ENCODE results near the gene RALGPS1. TPM values are rescaled to one million over a fixed set of nuclear protein-coding genes. Genes with fewer than 3 reads are reported as not detected.

The RALGPS1 gene
- polyA plus RNA-seq, 1 experiment = 1.7 TPM

DNA sequence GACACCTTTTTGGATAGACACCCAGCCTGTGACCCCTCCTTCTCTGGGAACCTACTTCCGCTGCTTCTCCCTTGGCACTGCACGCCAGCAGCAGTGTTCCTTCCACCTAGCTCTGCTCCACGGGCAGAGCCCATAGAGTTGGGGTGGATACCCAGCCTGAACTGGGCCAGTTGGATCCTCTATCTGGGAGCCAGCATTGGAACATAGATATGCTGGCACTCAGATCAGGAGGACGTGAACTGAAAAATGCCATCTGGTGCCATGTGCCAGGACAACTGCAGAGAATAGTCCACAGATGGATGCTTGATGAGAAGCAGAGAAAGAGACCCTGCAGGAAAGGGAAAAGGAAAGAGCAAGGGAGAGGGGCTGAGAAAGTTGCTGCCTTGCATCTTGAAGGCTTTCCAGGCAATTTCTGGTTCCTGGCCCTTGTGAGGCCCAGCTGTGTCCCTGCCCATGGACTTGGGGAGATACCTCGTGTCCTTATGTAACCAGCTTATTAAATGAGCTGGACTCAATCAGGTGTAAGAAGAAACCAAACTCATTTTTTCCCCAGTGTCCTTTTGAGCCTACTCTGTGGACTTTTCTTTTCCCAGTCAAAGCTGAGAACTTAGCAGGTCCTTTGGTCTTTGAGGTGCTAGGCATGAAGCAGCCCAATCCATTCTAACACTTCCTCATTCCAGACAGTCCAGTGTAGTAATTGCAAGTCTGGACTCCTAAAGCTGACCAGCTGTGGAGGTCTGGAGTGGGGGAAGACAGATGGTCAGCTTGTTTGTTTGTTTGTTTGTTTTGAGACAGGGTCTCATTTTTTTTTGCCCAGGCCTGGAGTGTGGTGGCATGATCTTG, 168.8 kb downstream of the RALGPS1 start:
- ChIA-PET POLR2A (no interaction called here), CTCF (interaction anchor here (0.9 to 1.0 kb wide), 2 partner anchors 21 to 115 kb away, joined by 4 read pairs; no protein-coding TSS in a partner anchor)
- no peak overlapping the region for H3K4me3 ChIP-seq (ENCODE audit: low read depth, low read length)
- no peaks in the 10 kb centered on the region; the same call in 1 of the 2 replicates for H3K36me3 ChIP-seq (ENCODE audit: control insufficient read depth, insufficient read depth, low read length)
- no peaks in the 10 kb centered on the region; the same call in none of the 2 replicates for H3K27me3 ChIP-seq (ENCODE audit: control insufficient read depth, insufficient read depth, low read length)
- DNase-seq (ENCODE audit: low read depth) = no peak
- TF ChIP-seq, protein P1, sequence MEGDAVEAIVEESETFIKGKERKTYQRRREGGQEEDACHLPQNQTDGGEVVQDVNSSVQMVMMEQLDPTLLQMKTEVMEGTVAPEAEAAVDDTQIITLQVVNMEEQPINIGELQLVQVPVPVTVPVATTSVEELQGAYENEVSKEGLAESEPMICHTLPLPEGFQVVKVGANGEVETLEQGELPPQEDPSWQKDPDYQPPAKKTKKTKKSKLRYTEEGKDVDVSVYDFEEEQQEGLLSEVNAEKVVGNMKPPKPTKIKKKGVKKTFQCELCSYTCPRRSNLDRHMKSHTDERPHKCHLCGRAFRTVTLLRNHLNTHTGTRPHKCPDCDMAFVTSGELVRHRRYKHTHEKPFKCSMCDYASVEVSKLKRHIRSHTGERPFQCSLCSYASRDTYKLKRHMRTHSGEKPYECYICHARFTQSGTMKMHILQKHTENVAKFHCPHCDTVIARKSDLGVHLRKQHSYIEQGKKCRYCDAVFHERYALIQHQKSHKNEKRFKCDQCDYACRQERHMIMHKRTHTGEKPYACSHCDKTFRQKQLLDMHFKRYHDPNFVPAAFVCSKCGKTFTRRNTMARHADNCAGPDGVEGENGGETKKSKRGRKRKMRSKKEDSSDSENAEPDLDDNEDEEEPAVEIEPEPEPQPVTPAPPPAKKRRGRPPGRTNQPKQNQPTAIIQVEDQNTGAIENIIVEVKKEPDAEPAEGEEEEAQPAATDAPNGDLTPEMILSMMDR (IDR thresholded peaks at IDR 0.05; ENCODE audit: insufficient read depth, low read depth, low read length) = no peak

DNA sequence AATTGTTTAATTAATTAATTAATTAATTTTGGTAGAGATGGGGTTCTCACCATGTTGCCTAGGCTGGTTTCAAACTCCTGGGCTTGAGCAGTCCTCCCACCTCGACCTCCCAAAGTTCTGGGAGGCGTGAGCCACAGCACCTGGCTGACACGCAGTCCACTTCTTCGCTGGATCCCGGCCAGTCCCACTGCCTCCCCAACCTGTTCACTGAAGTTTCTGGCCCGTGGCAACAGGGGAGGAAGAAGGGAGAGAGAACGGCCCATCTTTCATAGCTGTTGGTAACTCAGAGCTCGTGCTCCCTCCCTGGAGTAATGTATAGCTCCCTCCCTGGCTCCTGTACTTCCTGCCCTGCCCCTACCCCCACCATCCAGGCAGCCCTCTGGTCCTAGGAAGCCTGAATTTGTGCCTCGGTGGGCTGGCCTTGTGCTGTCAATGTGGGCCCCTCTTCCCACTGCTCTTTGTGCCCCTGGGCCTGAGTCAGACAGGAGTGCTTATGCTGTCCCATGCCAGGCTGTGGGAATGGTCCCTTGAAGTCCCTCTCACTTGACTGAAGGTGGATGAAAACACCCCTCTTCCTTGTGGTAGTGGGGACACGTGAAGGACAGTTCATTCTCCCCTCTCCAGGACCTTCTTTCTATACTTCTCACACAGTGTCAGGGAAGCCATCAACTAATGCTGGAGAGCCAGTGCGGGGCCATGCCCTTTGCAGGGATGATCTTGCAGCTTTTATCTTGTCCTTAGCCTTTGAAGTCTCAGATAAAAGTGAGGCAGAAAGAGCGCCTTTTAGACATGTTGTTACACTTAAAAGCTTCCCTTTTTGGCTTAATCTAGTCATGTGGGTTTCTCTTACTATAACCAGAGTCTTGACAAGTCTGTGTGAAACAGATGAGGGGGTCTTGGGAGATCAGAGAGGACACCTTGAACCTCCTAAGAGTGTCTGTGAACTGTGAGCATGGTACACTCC, 169.8 kb downstream of the RALGPS1 start:
- POLR2A ChIA-PET = no interaction called here
- H3K4me3 ChIP-seq (ENCODE audit: low read depth, low read length) = no peak overlapping the region

DNA sequence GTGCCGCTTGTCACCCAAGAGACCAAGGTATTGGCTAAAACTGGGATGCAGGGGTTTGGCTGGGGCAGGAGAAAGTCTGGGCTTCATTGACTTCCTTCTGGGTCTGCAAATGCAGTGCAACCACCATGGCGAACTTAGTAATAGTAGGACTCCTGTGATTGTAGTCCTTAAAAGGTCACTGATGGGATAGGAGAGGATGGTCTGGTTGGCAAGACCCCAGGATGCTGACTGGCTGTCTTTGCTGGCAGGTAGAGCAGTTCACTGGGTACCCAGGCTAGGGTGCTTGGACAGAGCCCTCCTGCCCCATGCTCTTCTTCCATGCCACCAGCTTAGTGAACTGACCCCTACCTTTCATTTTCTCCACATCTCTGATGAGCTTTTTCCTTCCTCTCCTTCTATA, 170.6 kb downstream of the RALGPS1 start:
- ChIA-PET POLR2A (no interaction called here), CTCF (no interaction called here)
- TF ChIP-seq, protein P1 (IDR thresholded peaks at IDR 0.05; ENCODE audit: insufficient read depth, low read depth, low read length) = no peak
- Histone ChIP-seq H3K36me3 (ENCODE audit: control insufficient read depth, insufficient read depth, low read length) (peaks cover 2% of the 10 kb centered on the region), H3K4me3 (ENCODE audit: low read depth, low read length) (no peak overlapping the region), H3K27me3 (ENCODE audit: control insufficient read depth, insufficient read depth, low read length) (no peaks in the 10 kb centered on the region; the same call in none of the 2 replicates)
- no peak for DNase-seq (ENCODE audit: low read depth)

More for the DNA sequence above, 169.8 kb downstream of the RALGPS1 start:
- no peak for DNase-seq (ENCODE audit: low read depth)
- TF ChIP-seq, protein P1 (IDR thresholded peaks at IDR 0.05; ENCODE audit: insufficient read depth, low read depth, low read length) = no peak
- no peaks in the 10 kb centered on the region; the same call in 1 of the 2 replicates for H3K36me3 ChIP-seq (ENCODE audit: control insufficient read depth, insufficient read depth, low read length)
- CTCF ChIA-PET = interaction anchor here (0.9 to 1.0 kb wide), 2 partner anchors 20 to 114 kb away, joined by 4 read pairs; no protein-coding TSS in a partner anchor
- H3K27me3 ChIP-seq (ENCODE audit: control insufficient read depth, insufficient read depth, low read length) = no peaks in the 10 kb centered on the region; the same call in none of the 2 replicates

DNA sequence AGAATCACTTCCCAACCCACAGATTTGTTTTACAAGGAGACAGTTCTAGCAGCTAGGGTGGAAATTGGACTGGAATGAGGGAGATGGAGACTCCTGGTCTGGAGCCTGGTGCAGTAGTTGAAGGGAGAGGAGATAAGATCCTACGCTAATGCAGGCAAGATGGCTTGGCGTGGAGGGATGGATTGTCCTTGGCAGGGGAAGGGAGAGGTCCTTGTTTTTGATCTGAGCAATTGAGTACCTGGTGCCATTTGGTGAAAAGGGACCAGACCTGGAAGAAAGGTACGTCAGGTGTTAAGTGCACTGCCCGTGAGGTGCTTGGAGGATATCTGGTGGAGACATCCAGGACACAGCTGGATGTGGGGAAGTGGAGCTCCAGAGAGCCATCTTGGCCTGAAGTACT, 172.2 kb downstream of the RALGPS1 start:
- CTCF ChIA-PET = interaction anchor here (1.0 kb wide), 1 partner anchor 10 kb away, joined by 3 read pairs; no protein-coding TSS in a partner anchor

More for the DNA sequence above, 172.2 kb downstream of the RALGPS1 start:
- Histone ChIP-seq H3K27me3 (ENCODE audit: control insufficient read depth, insufficient read depth, low read length) (no peaks in the 10 kb centered on the region; the same call in none of the 2 replicates), H3K4me3 (ENCODE audit: low read depth, low read length) (no peak overlapping the region), H3K36me3 (ENCODE audit: control insufficient read depth, insufficient read depth, low read length) (peaks cover 4% of the 10 kb centered on the region)
- DNase-seq (ENCODE audit: low read depth) = no peak
- POLR2A ChIA-PET = no interaction called here
- TF ChIP-seq, protein P1 (IDR thresholded peaks at IDR 0.05; ENCODE audit: insufficient read depth, low read depth, low read length) = no peak

All from BJ (cell line).